Endodermal cell (in vitro differentiated cells): ENCODE data around the gene CCDC24. TPM values are rescaled to one million over a fixed set of nuclear protein-coding genes. Genes with fewer than 3 reads are reported as not detected.

Experiments used
- DNase-seq: peaks from one replicate; pipeline ENCODE4 v3.0.0-alpha.2; 2017
- H3K27ac ChIP-seq: 2 replicates; pipeline ENCODE4 v1.5.1; 2013; ENCODE audit warnings: mild to moderate bottlenecking, low read depth, low read length, moderate library complexity
- H3K27me3 ChIP-seq: 2 replicates; pipeline ENCODE4 v1.6.1; 2013; ENCODE audit warnings: mild to moderate bottlenecking, low read length, moderate library complexity; ENCODE audit not compliant: insufficient read depth, control insufficient read depth, poor library complexity, severe bottlenecking
- H3K36me3 ChIP-seq: 2 replicates; pipeline ENCODE4 v1.7.0; 2013; ENCODE audit warnings: mild to moderate bottlenecking, low read length, moderate library complexity; ENCODE audit not compliant: control insufficient read depth, insufficient read depth
- H3K4me1 ChIP-seq: one replicate; pipeline ENCODE4 v1.7.0; 2013; ENCODE audit warnings: low read length; ENCODE audit not compliant: control insufficient read depth, insufficient read depth
- H3K4me3 ChIP-seq: 2 replicates; pipeline ENCODE4 v1.5.1; 2013; ENCODE audit warnings: mild to moderate bottlenecking, low read length, moderate library complexity
- H3K9ac ChIP-seq: 2 replicates; pipeline ENCODE4 v1.6.1; 2013; ENCODE audit warnings: mild to moderate bottlenecking, low read length, moderate library complexity; ENCODE audit not compliant: poor library complexity, severe bottlenecking; ENCODE audit errors: extremely low read depth
- H3K9me3 ChIP-seq: 2 replicates; pipeline ENCODE4 v1.6.1; 2013; ENCODE audit warnings: mild to moderate bottlenecking, low read length, moderate library complexity; ENCODE audit not compliant: control insufficient read depth
- H3K27ac Mint-ChIP-seq: 2 replicates; pipeline ENCODE4 v1.8.0; 2020; ENCODE audit warnings: mixed read lengths
- H3K27me3 Mint-ChIP-seq: 2 replicates; pipeline ENCODE4 v1.8.0; 2021; ENCODE audit warnings: mild to moderate bottlenecking, mixed read lengths; ENCODE audit not compliant: insufficient read depth
- H3K36me3 Mint-ChIP-seq: 2 replicates; pipeline ENCODE4 v1.8.0; 2020; ENCODE audit warnings: low read depth, mixed read lengths
- H3K4me1 Mint-ChIP-seq: 2 replicates; pipeline ENCODE4 v1.8.0; 2020; ENCODE audit warnings: mixed read lengths
- H3K4me3 Mint-ChIP-seq: 2 replicates; pipeline ENCODE4 v1.8.0; 2020; ENCODE audit warnings: mild to moderate bottlenecking, moderate library complexity, mixed read lengths
- H3K9me3 Mint-ChIP-seq: 2 replicates; pipeline ENCODE4 v1.8.0; 2020; ENCODE audit warnings: mild to moderate bottlenecking, mixed read lengths
- WGBS, 2 experiments: methylation state at CpG; one replicate each; pipeline versions ENCODE4 v1.1.5 to v1.1.7; 2013; ENCODE audit warnings: missing lambda C conversion rate in 2 of 2, mixed read lengths in 1 of 2; ENCODE audit not compliant: insufficient coverage in 1 of 2, insufficient read length in 1 of 2; 5-methylcytosine and 5-hydroxymethylcytosine counted together
- total RNA-seq, 2 donors: library from RNA; stranded (reverse); fragmentation: NEBNext Ultra II Directional in 1 of 2; extraction: Animal tissue kit (Norgen Biotek cat#: 25700) in 1 of 2; gene quantifications; 2 replicates in 1 of 2; 3 replicates in 1 of 2; pipeline ENCODE4 v1.2.1, GENCODE V29; 2021
- TF ChIP-seq, protein P1 (sequence below): fragments of 200-600 bp; sonication (generic); conservative IDR thresholded peaks from 2 replicates; pipeline ENCODE4 v1.5.0; 2021; ENCODE audit warnings: antibody characterized with exemption, mild to moderate bottlenecking

Gene CCDC24
- total RNA-seq, 2 donors from 2014 or later: 26.6 to 31.1 TPM

- Mint-ChIP-seq H3K4me1 (no peaks in the 10 kb centered on the region), H3K9me3 (no peaks in the 10 kb centered on the region), H3K4me3 (no peak overlapping the region), H3K27me3 (no peaks in the 10 kb centered on the region), H3K36me3 (peaks cover 10% of the 10 kb centered on the region), H3K27ac (peak overlapping the region; percentile 39)
- DNase-seq: no peak
- 92 to 100% methylated on average over 1 to 2 of the region's 2 CpGs for WGBS, 2 experiments
- H3K4me3 ChIP-seq: no peak overlapping the region
- H3K36me3 ChIP-seq: no peaks in the 10 kb centered on the region
- TF ChIP-seq, protein P1, sequence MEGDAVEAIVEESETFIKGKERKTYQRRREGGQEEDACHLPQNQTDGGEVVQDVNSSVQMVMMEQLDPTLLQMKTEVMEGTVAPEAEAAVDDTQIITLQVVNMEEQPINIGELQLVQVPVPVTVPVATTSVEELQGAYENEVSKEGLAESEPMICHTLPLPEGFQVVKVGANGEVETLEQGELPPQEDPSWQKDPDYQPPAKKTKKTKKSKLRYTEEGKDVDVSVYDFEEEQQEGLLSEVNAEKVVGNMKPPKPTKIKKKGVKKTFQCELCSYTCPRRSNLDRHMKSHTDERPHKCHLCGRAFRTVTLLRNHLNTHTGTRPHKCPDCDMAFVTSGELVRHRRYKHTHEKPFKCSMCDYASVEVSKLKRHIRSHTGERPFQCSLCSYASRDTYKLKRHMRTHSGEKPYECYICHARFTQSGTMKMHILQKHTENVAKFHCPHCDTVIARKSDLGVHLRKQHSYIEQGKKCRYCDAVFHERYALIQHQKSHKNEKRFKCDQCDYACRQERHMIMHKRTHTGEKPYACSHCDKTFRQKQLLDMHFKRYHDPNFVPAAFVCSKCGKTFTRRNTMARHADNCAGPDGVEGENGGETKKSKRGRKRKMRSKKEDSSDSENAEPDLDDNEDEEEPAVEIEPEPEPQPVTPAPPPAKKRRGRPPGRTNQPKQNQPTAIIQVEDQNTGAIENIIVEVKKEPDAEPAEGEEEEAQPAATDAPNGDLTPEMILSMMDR: no peak
- no peaks in the 10 kb centered on the region for H3K9me3 ChIP-seq
- H3K9ac ChIP-seq: no peak overlapping the region
- no peak overlapping the region for H3K27ac ChIP-seq
- no peaks in the 10 kb centered on the region for H3K4me1 ChIP-seq
- H3K27me3 ChIP-seq: no peaks in the 10 kb centered on the region
Observed at GRCh38 chr1:44012404-44012803, 21.0 kb downstream of the CCDC24 start.

- H3K27ac Mint-ChIP-seq: no peak overlapping the region
- H3K4me3 ChIP-seq: no peak overlapping the region
- no peaks in the 10 kb centered on the region for H3K9me3 ChIP-seq
- H3K27me3 ChIP-seq: no peaks in the 10 kb centered on the region
- H3K36me3 ChIP-seq: no peaks in the 10 kb centered on the region
- H3K4me3 Mint-ChIP-seq: no peak overlapping the region
- no peaks in the 10 kb centered on the region for H3K9me3 Mint-ChIP-seq
- no peak overlapping the region for H3K27ac ChIP-seq
- no peak overlapping the region for H3K9ac ChIP-seq
- peaks cover 8% of the 10 kb centered on the region for H3K36me3 Mint-ChIP-seq
- no peaks in the 10 kb centered on the region for H3K4me1 Mint-ChIP-seq
- TF ChIP-seq, protein P1: no peak
- DNase-seq: no peak
- WGBS, 2 experiments: 90 to 96% methylated on average over 13 of the region's 13 CpGs
- H3K27me3 Mint-ChIP-seq: no peaks in the 10 kb centered on the region
- no peaks in the 10 kb centered on the region for H3K4me1 ChIP-seq
Observed at GRCh38 chr1:44012941-44013609, 21.7 kb downstream of the CCDC24 start.

DNA sequence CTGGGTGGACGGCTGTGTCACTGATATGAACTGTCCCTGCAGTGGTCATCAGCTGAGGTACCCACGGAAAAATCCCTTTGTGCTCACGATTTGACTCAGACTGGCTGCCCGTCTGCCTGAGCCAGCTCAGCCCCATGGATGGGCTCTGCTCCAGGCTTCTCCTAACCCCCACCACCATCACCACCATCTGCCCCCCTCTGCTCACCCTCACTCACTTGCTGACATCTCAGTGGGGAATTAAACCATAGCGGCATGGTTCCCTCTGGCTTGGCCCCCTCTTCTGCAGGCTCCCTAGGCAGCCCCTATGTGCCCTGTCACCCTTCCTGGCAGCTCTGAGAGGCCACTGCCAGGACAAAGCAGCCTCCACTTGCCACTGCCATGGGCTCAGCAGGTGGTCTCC, 22.6 kb downstream of the CCDC24 start:
- Histone ChIP-seq H3K4me3 (no peak overlapping the region), H3K4me1 (no peaks in the 10 kb centered on the region), H3K27me3 (no peaks in the 10 kb centered on the region), H3K36me3 (no peaks in the 10 kb centered on the region), H3K9me3 (no peaks in the 10 kb centered on the region), H3K27ac (no peak overlapping the region), H3K9ac (no peak overlapping the region)
- TF ChIP-seq, protein P1: no peak
- Mint-ChIP-seq H3K27ac (no peak overlapping the region), H3K27me3 (no peaks in the 10 kb centered on the region), H3K4me1 (no peaks in the 10 kb centered on the region), H3K4me3 (no peak overlapping the region), H3K36me3 (peaks cover 4% of the 10 kb centered on the region), H3K9me3 (no peaks in the 10 kb centered on the region)
- 89 to 100% methylated on average over 1 to 5 of the region's 5 CpGs for WGBS, 2 experiments
- no peak for DNase-seq
